Measurements from ENCODE around the gene PHF20. TPM values are rescaled to one million over a fixed set of nuclear protein-coding genes. Genes with fewer than 3 reads are reported as not detected.
"Not testable (repeated sequence)": the region's sequence is repeated elsewhere in the genome, so short reads cannot be mapped to it uniquely, and the experiment has no call there.

Gene PHF20
- total and polyA plus RNA-seq, 9 donors, result 17.6 to 70.0 (median 47.0) TPM

GRCh38 chr20:35941620-35942019 lies 169.8 kb downstream of the PHF20 start:
- Histone ChIP-seq H3K4me1 (ENCODE audit: insufficient read depth) (no peaks in the 10 kb centered on the region), H3K4me3 (no peak overlapping the region), H3K27ac (no peak overlapping the region), H3K36me3 (no peaks in the 10 kb centered on the region), H3K9me3 (no peaks in the 10 kb centered on the region), H3K27me3 (no peaks in the 10 kb centered on the region)
- TF ChIP-seq EP300 (IDR thresholded peaks at IDR 0.05) (no peak), POLR2A (IDR thresholded peaks at IDR 0.05) (no peak)
- TF ChIP-seq, protein P1, sequence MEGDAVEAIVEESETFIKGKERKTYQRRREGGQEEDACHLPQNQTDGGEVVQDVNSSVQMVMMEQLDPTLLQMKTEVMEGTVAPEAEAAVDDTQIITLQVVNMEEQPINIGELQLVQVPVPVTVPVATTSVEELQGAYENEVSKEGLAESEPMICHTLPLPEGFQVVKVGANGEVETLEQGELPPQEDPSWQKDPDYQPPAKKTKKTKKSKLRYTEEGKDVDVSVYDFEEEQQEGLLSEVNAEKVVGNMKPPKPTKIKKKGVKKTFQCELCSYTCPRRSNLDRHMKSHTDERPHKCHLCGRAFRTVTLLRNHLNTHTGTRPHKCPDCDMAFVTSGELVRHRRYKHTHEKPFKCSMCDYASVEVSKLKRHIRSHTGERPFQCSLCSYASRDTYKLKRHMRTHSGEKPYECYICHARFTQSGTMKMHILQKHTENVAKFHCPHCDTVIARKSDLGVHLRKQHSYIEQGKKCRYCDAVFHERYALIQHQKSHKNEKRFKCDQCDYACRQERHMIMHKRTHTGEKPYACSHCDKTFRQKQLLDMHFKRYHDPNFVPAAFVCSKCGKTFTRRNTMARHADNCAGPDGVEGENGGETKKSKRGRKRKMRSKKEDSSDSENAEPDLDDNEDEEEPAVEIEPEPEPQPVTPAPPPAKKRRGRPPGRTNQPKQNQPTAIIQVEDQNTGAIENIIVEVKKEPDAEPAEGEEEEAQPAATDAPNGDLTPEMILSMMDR (IDR thresholded peaks at IDR 0.05), result no peak
- WGBS, 3 donors, result 89 to 98% (median 90%) methylated on average over 2 of the region's 2 CpGs
- intact Hi-C loops (cut with DNase I), result no loop called here
- no peak for DNase-seq

GRCh38 chr20:35942243-35942642 lies 170.4 kb downstream of the PHF20 start:
- no peak overlapping the region for H3K4me3 ChIP-seq
- no peaks in the 10 kb centered on the region for H3K27me3 ChIP-seq
- WGBS, 3 donors, result 84 to 93% (median 84%) methylated on average over 2 of the region's 2 CpGs
- TF ChIP-seq POLR2A (IDR thresholded peaks at IDR 0.05) (no peak), EP300 (IDR thresholded peaks at IDR 0.05) (no peak)
- TF ChIP-seq, protein P1 (IDR thresholded peaks at IDR 0.05), result no peak
- no peak for DNase-seq
- H3K9me3 ChIP-seq, result no peaks in the 10 kb centered on the region
- no peak overlapping the region for H3K27ac ChIP-seq
- H3K4me1 ChIP-seq (ENCODE audit: insufficient read depth), result no peaks in the 10 kb centered on the region
- intact Hi-C loops (cut with DNase I), result no loop called here
- H3K36me3 ChIP-seq, result no peaks in the 10 kb centered on the region

- Histone ChIP-seq H3K9me3 (no peaks in the 10 kb centered on the region), H3K27ac (no peak overlapping the region), H3K4me3 (no peak overlapping the region), H3K36me3 (no peaks in the 10 kb centered on the region), H3K27me3 (no peaks in the 10 kb centered on the region), H3K4me1 (ENCODE audit: insufficient read depth) (no peaks in the 10 kb centered on the region)
- TF ChIP-seq, protein P1 (IDR thresholded peaks at IDR 0.05), result no peak
- TF ChIP-seq EP300 (IDR thresholded peaks at IDR 0.05) (no peak), POLR2A (IDR thresholded peaks at IDR 0.05) (no peak)
- intact Hi-C loops (cut with DNase I), result no loop called here
- 79 to 85% (median 83%) methylated on average over 9 of the region's 9 CpGs for WGBS, 3 donors
- DNase-seq, result no peak
These were observed 175.7 kb downstream of the PHF20 start for GRCh38 chr20:35947489-35947888.

DNA sequence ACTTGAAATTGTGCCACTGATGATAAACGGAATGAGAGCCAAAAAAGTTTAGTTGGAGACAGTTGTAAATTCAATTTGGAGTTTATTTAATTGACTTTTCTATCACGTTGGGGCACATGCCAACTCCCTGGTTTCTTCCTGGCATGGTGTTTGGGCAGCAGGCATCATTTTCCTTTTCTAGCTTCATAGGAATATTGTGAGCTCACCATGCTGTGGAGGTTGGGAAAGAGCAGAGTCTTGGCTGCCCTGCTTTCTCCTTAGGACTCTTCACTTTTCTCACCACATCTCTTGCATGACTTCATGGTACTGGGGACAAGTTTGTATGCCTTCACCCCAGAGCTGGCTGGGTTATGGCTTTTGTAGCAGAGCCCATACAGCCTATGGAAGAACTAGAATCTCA lies 176.1 kb downstream of the PHF20 start:
- no peak for TF ChIP-seq EP300 (IDR thresholded peaks at IDR 0.05)
- TF ChIP-seq, protein P1 (IDR thresholded peaks at IDR 0.05), result no peak
- no peaks in the 10 kb centered on the region for H3K36me3 ChIP-seq
- no peak for DNase-seq
- no peak overlapping the region for H3K27ac ChIP-seq
- H3K4me3 ChIP-seq, result no peak overlapping the region
- H3K9me3 ChIP-seq, result no peaks in the 10 kb centered on the region
- peaks cover 3% of the 10 kb centered on the region for H3K4me1 ChIP-seq (ENCODE audit: insufficient read depth)
- H3K27me3 ChIP-seq, result no peaks in the 10 kb centered on the region
- WGBS, 3 donors, result 83 to 87% (median 83%) methylated on average over 2 of the region's 2 CpGs
- intact Hi-C loops (cut with DNase I), result no loop called here

- H3K4me1 ChIP-seq (ENCODE audit: insufficient read depth), result peaks cover 7% of the 10 kb centered on the region
- WGBS, 3 donors, result 89 to 94% (median 90%) methylated on average over 7 of the region's 7 CpGs
- H3K27ac ChIP-seq, result no peak overlapping the region
- H3K27me3 ChIP-seq, result no peaks in the 10 kb centered on the region
- DNase-seq, result no peak
- TF ChIP-seq, protein P1 (IDR thresholded peaks at IDR 0.05), result no peak
- TF ChIP-seq EP300 (IDR thresholded peaks at IDR 0.05), result no peak
- TF ChIP-seq POLR2A (IDR thresholded peaks at IDR 0.05), result no peak
- H3K36me3 ChIP-seq, result no peaks in the 10 kb centered on the region
- no peaks in the 10 kb centered on the region for H3K9me3 ChIP-seq
- intact Hi-C loops (cut with DNase I), result no loop called here
- no peak overlapping the region for H3K4me3 ChIP-seq
These were observed 178.3 kb downstream of the PHF20 start for GRCh38 chr20:35950093-35950492.

- intact Hi-C loops (cut with DNase I); DNase-seq; H3K4me3 ChIP-seq; H3K27ac ChIP-seq; H3K36me3 ChIP-seq; H3K27me3 ChIP-seq; H3K4me1 ChIP-seq (ENCODE audit: insufficient read depth); H3K9me3 ChIP-seq: not testable (repeated sequence)
- 94 to 97% (median 97%) methylated on average over 14 of the region's 14 CpGs for WGBS, 3 donors
These were observed 180.3 kb downstream of the PHF20 start for GRCh38 chr20:35952080-35952479.

All from ovary (tissue), 9 donors.